HCT116 (cell line): ENCODE data around the gene NCOR1. TPM values are rescaled to one million over a fixed set of nuclear protein-coding genes. Genes with fewer than 3 reads are reported as not detected.

ENCODE experiments used
- ATAC-seq: fragments of 200-7000 bp; cut with Tn5 transposase; 2 replicates; pipeline ENCODE4 v1.9.1; 2020; ENCODE audit warnings: mild to moderate bottlenecking, moderate library complexity
- BruUV-seq: library from RNA; stranded (reverse); fragments of 400-500 nt; replicated peaks from 2 replicates; lab custom pipeline; 2021; lab: Mats Ljungman, UMichigan
- CTCF ChIA-PET: fragments of 300-600 bp; sonication (Branson Sonifier 250); formaldehyde crosslinking; loops from one replicate; lab custom pipeline; 2021; ENCODE audit warnings: antibody characterized with exemption; lab: Charles Lee
- POLR2A ChIA-PET: fragments of 300-600, 350-600 bp; sonication (Branson Sonifier 250); formaldehyde crosslinking; loops from one replicate; lab custom pipeline; 2021; ENCODE audit warnings: antibody characterized with exemption; lab: Charles Lee
- RAD21 ChIA-PET, 2 experiments: fragments of 300-600 bp; sonication (Branson Sonifier 250); formaldehyde crosslinking; loops; one replicate each; lab custom pipeline; 2023; ENCODE audit warnings: low total read pairs in 2 of 2; ENCODE audit not compliant: uncharacterized antibody in 2 of 2, unreplicated experiment in 2 of 2, low non-redundant PET in 1 of 2; lab: Charles Lee
- DNase-seq: peaks from one replicate; pipeline ENCODE4 v3.0.0-alpha.2; 2010; ENCODE audit warnings: low read depth, low spot score
- H2AFZ ChIP-seq: fragments of 200-600 bp; shearing (Covaris generic), sonication (generic); 2 replicates; pipeline ENCODE4 v1.6.1; 2017; ENCODE audit warnings: low read depth, mixed run types, mixed read lengths, antibody characterized with exemption, low read length; ENCODE audit not compliant: poor library complexity, severe bottlenecking
- H3K27ac ChIP-seq: 2 replicates; pipeline ENCODE4 v1.5.1; 2012; ENCODE audit warnings: low read depth, low read length
- H3K27me3 ChIP-seq: fragments of 200-600 bp; sonication (generic); 2 replicates; pipeline ENCODE4 v1.6.1; 2016; ENCODE audit warnings: mixed run types, low read length, mixed read lengths; ENCODE audit not compliant: insufficient read depth
- H3K36me3 ChIP-seq, 2 experiments: fragments of 200-500 bp in 1 of 2; fragments of 200-600 bp in 1 of 2; sonication (Bioruptor generic) in 1 of 2; sonication (generic) in 1 of 2; 2 replicates each; pipeline versions ENCODE4 v1.5.1 to v1.6.1; 2014 to 2016; ENCODE audit warnings: low read length in 2 of 2, inconsistent platforms in 1 of 2, mixed read lengths in 1 of 2, mixed run types in 1 of 2; ENCODE audit not compliant: insufficient read depth in 2 of 2, control insufficient read depth in 1 of 2
- H3K4me1 ChIP-seq, 2 experiments: fragments of 200-600 bp in 1 of 2; sonication (generic) in 1 of 2; 2 replicates each; pipeline versions ENCODE4 v1.5.1 to v1.6.1; 2012 to 2017; ENCODE audit warnings: low read length in 2 of 2, inconsistent platforms in 1 of 2, mild to moderate bottlenecking in 1 of 2, mixed read lengths in 1 of 2, mixed run types in 1 of 2, moderate library complexity in 1 of 2; ENCODE audit not compliant: insufficient read depth in 2 of 2, control insufficient read depth in 1 of 2
- H3K4me2 ChIP-seq: fragments of 200-600 bp; sonication (generic); 2 replicates; pipeline ENCODE4 v1.6.1; 2017; ENCODE audit warnings: mixed run types, low read length, mixed read lengths
- H3K4me3 ChIP-seq, 2 experiments: fragments of 200-600 bp in 1 of 2; sonication (generic) in 1 of 2; replicated peaks in 1 of 2; 2 replicates each; pipeline ENCODE4 v1.5.1; 2011 to 2016; ENCODE audit warnings: low read length in 2 of 2, control low read depth in 1 of 2, low read depth in 1 of 2, mild to moderate bottlenecking in 1 of 2, mixed read lengths in 1 of 2, mixed run types in 1 of 2
- H3K79me2 ChIP-seq: fragments of 200-600 bp; sonication (generic); 2 replicates; pipeline ENCODE4 v1.6.1; 2017; ENCODE audit warnings: mild to moderate bottlenecking, mixed run types, low read length, moderate library complexity, mixed read lengths; ENCODE audit not compliant: insufficient read depth
- H3K9ac ChIP-seq: fragments of 200-600 bp; sonication (generic); 2 replicates; pipeline ENCODE4 v1.6.1; 2016; ENCODE audit warnings: low read length, mixed read lengths
- H3K9me2 ChIP-seq: fragments of 200-600 bp; sonication (generic), shearing (Covaris generic); 2 replicates; pipeline ENCODE4 v1.6.1; 2017; ENCODE audit warnings: mixed run types, mild to moderate bottlenecking, moderate library complexity; ENCODE audit not compliant: insufficient read depth
- H3K9me3 ChIP-seq, 2 experiments: fragments of 200-500 bp in 1 of 2; fragments of 200-600 bp in 1 of 2; sonication (Bioruptor generic) in 1 of 2; sonication (generic) in 1 of 2; 2 replicates each; pipeline ENCODE4 v1.6.1; 2014 to 2017; ENCODE audit warnings: low read length in 2 of 2, mixed read lengths in 2 of 2, inconsistent platforms in 1 of 2, low read depth in 1 of 2, mild to moderate bottlenecking in 1 of 2, mixed run types in 1 of 2, moderate library complexity in 1 of 2; ENCODE audit not compliant: control insufficient read depth in 1 of 2, insufficient read depth in 1 of 2
- H4K20me1 ChIP-seq: fragments of 200-600 bp; sonication (generic), shearing (Covaris generic); 2 replicates; pipeline ENCODE4 v1.6.1; 2017; ENCODE audit warnings: mixed run types, mild to moderate bottlenecking, moderate library complexity; ENCODE audit not compliant: insufficient read depth
- ATF3 ChIP-seq: IDR thresholded peaks from 2 replicates; pipeline ENCODE4 v1.6.1; 2012
- CBX3 ChIP-seq: IDR thresholded peaks from 2 replicates; pipeline ENCODE4 v1.6.1; 2012; ENCODE audit warnings: low read depth
- CTCF ChIP-seq, 3 experiments: fragments of 200-600 bp in 1 of 3; sonication (generic) in 1 of 3; IDR thresholded peaks in 2 of 3; conservative IDR thresholded peaks in 1 of 3; 2 replicates each; pipeline ENCODE4 v1.5.1; 2012 to 2017; ENCODE audit warnings: low read depth in 2 of 3, low read length in 2 of 3, antibody characterized with exemption in 1 of 3, borderline replicate concordance in 1 of 3, control low read depth in 1 of 3, mild to moderate bottlenecking in 1 of 3, mixed read lengths in 1 of 3, mixed run types in 1 of 3, moderate library complexity in 1 of 3; ENCODE audit not compliant: insufficient read depth in 1 of 3
- EGR1 ChIP-seq: IDR thresholded peaks from 2 replicates; pipeline ENCODE4 v1.6.1; 2012; ENCODE audit warnings: low read depth
- ELF1 ChIP-seq: IDR thresholded peaks from 2 replicates; pipeline ENCODE4 v1.6.1; 2012; ENCODE audit warnings: low read depth, borderline replicate concordance
- EZH2phosphoT487 ChIP-seq: fragments of 200-600 bp; IDR thresholded peaks from 2 replicates; pipeline ENCODE4 v1.6.1; 2018; ENCODE audit warnings: antibody characterized with exemption, borderline replicate concordance
- POLR2A ChIP-seq: IDR thresholded peaks from 2 replicates; pipeline ENCODE4 v1.7.0; 2011; ENCODE audit warnings: borderline replicate concordance; ENCODE audit not compliant: insufficient read depth, insufficient read length; ENCODE audit errors: extremely low read depth
- RAD21 ChIP-seq: IDR thresholded peaks from 2 replicates; pipeline ENCODE4 v1.6.1; 2012; ENCODE audit warnings: low read depth, mild to moderate bottlenecking
- REST ChIP-seq: IDR thresholded peaks from 2 replicates; pipeline ENCODE4 v1.6.1; 2012; ENCODE audit warnings: low read depth
- SIN3A ChIP-seq: IDR thresholded peaks from 2 replicates; pipeline ENCODE4 v1.6.1; 2012; ENCODE audit warnings: low read depth
- TCF7L2 ChIP-seq: IDR thresholded peaks from 2 replicates; pipeline ENCODE4 v1.7.0; 2011; ENCODE audit warnings: borderline replicate concordance, inconsistent platforms; ENCODE audit not compliant: insufficient read depth, insufficient read length; ENCODE audit errors: extremely low read depth
- YY1 ChIP-seq: IDR thresholded peaks from 2 replicates; pipeline ENCODE4 v1.6.1; 2011; ENCODE audit warnings: low read length, low read depth, moderate library complexity, mild to moderate bottlenecking; ENCODE audit not compliant: insufficient replicate concordance; ENCODE audit errors: extremely low read depth
- ZBTB33 ChIP-seq: IDR thresholded peaks from 2 replicates; pipeline ENCODE4 v1.6.1; 2011; ENCODE audit warnings: mild to moderate bottlenecking, low read length, moderate library complexity; ENCODE audit not compliant: insufficient replicate concordance; ENCODE audit errors: extremely low read depth
- ZNF274 ChIP-seq: fragments of 200-500 bp; sonication (Bioruptor generic); IDR thresholded peaks from 2 replicates; pipeline ENCODE4 v1.6.1; 2014; ENCODE audit warnings: mild to moderate bottlenecking, low read depth, low read length, inconsistent platforms
- intact Hi-C: fragments of 100-400 bp; cut with micrococcal nuclease; formaldehyde crosslinking; loops from 2 replicates; pipeline ENCODE4 v1.10.0; 2022
- total RNA-seq: library from RNA; stranded (reverse); gene quantifications from one replicate; pipeline ENCODE4 v1.2.1, GENCODE V29; 2021; ENCODE audit not compliant: unreplicated experiment

Gene NCOR1
- total RNA-seq, 1 experiment from 2014 or later, result 43.7 TPM

GRCh38 chr17:16007439-16007838, 207.9 kb downstream of the NCOR1 start:
- intact Hi-C loops, result no loop called here
- no peak overlapping the region for H2AFZ ChIP-seq
- DNase-seq (no peak), ATAC-seq (no peak)
- peaks cover 78 to 80% of the 10 kb centered on the region in 2 experiments for H3K36me3 ChIP-seq
- TF ChIP-seq REST (no peak), ATF3 (no peak), CTCF (IDR thresholded peaks at IDR 0.05 in 2 of 3, conservative IDR thresholded peaks at IDR 0.05 in 1 of 3; ENCODE audit: borderline replicate concordance in 1 of 3, insufficient read depth in 1 of 3, low read depth in 2 of 3, low read length in 2 of 3) (no peak), CBX3 (no peak), ZBTB33 (no peak), POLR2A (no peak), EZH2phosphoT487 (no peak), ZNF274 (no peak), EGR1 (no peak), ELF1 (no peak), TCF7L2 (no peak), RAD21 (no peak), SIN3A (no peak), YY1 (no peak)
- CTCF ChIA-PET, result no interaction called here
- H4K20me1 ChIP-seq, result no peaks in the 10 kb centered on the region
- no peaks in the 10 kb centered on the region for H3K4me1 ChIP-seq
- no peak overlapping the region for H3K9ac ChIP-seq
- no peak overlapping the region for H3K4me3 ChIP-seq
- H3K9me2 ChIP-seq, result no peaks in the 10 kb centered on the region
- no TSS peak for BruUV-seq
- H3K79me2 ChIP-seq, result peaks cover 95% of the 10 kb centered on the region
- H3K4me2 ChIP-seq, result no peak overlapping the region
- no peak overlapping the region for H3K27ac ChIP-seq
- H3K9me3 ChIP-seq, result no peaks in the 10 kb centered on the region
- POLR2A ChIA-PET, result no interaction called here
- RAD21 ChIA-PET, result no interaction called here
- H3K27me3 ChIP-seq, result no peaks in the 10 kb centered on the region
